A673 (cell line): Measurements from ENCODE around the gene CD19. TPM values are rescaled to one million over a fixed set of nuclear protein-coding genes. Genes with fewer than 3 reads are reported as not detected.

Experiments used
- BruUV-seq: library from RNA; stranded (reverse); fragments of 400-500 nt; replicated peaks from 2 replicates; lab custom pipeline; 2021; lab: Mats Ljungman, UMichigan
- CTCF ChIA-PET: fragments of 300-600 bp; sonication (Branson Sonifier 250); formaldehyde crosslinking; loops from one replicate; lab custom pipeline; 2022; ENCODE audit warnings: antibody characterized with exemption; lab: Charles Lee
- POLR2A ChIA-PET: fragments of 300-600 bp; sonication (Branson Sonifier 250); formaldehyde crosslinking; loops from one replicate; lab custom pipeline; 2022; ENCODE audit warnings: antibody characterized with exemption; ENCODE audit not compliant: low non-redundant PET; lab: Charles Lee
- DNase-seq: peaks from one replicate; pipeline ENCODE4 v3.0.0-alpha.2; 2015; ENCODE audit warnings: low spot score
- H3K27ac ChIP-seq: fragments of 200-600 bp; sonication (generic); 2 replicates; pipeline ENCODE4 v1.5.1; 2016; ENCODE audit warnings: mixed run types, low read depth, mild to moderate bottlenecking, mixed read lengths, antibody characterized with exemption, low read length; ENCODE audit not compliant: poor library complexity, severe bottlenecking
- H3K27me3 ChIP-seq: fragments of 200-600 bp; sonication (generic); replicated peaks from 2 replicates; pipeline ENCODE4 v1.6.1; 2017; ENCODE audit warnings: mixed run types, low read depth, mild to moderate bottlenecking, mixed read lengths, antibody characterized with exemption, low read length; ENCODE audit not compliant: insufficient read depth, poor library complexity
- H3K36me3 ChIP-seq: fragments of 200-600 bp; sonication (generic); 2 replicates; pipeline ENCODE4 v1.6.1; 2016; ENCODE audit warnings: mixed run types, mild to moderate bottlenecking, mixed read lengths, antibody characterized with exemption, low read length; ENCODE audit not compliant: insufficient read depth, poor library complexity, severe bottlenecking
- H3K4me1 ChIP-seq: fragments of 200-600 bp; sonication (generic); 2 replicates; pipeline ENCODE4 v1.6.1; 2017; ENCODE audit warnings: mixed run types, mild to moderate bottlenecking, mixed read lengths, antibody characterized with exemption, low read length; ENCODE audit not compliant: insufficient read depth, poor library complexity, severe bottlenecking
- H3K4me3 ChIP-seq: fragments of 200-600 bp; sonication (generic); 2 replicates; pipeline ENCODE4 v1.5.1; 2016; ENCODE audit warnings: low read depth, mixed run types, mild to moderate bottlenecking, mixed read lengths, low read length; ENCODE audit not compliant: poor library complexity, severe bottlenecking
- H3K9me3 ChIP-seq: fragments of 200-600 bp; sonication (generic); 2 replicates; pipeline ENCODE4 v1.6.1; 2016; ENCODE audit warnings: mixed run types, low read depth, mild to moderate bottlenecking, mixed read lengths, antibody characterized with exemption, low read length; ENCODE audit not compliant: poor library complexity, severe bottlenecking
- EZH2 ChIP-seq: fragments of 200-600 bp; sonication (generic); IDR thresholded peaks from 2 replicates; pipeline ENCODE4 v1.6.1; 2017; ENCODE audit warnings: borderline replicate concordance, low read depth, mild to moderate bottlenecking, mixed read lengths, antibody characterized with exemption, low read length; ENCODE audit not compliant: poor library complexity, severe bottlenecking
- intact Hi-C: fragments of 100-400 bp; cut with micrococcal nuclease; formaldehyde crosslinking; loops from one replicate; pipeline ENCODE4 v1.10.0; 2022; ENCODE audit not compliant: unreplicated experiment
- total RNA-seq: library from RNA; stranded (reverse); gene quantifications from 2 replicates; pipeline ENCODE4 v1.2.3, GENCODE V29; 2021
- TF ChIP-seq, protein P1 (sequence below): fragments of 300-800, 200-600 bp; sonication (generic); conservative IDR thresholded peaks from 2 replicates; pipeline ENCODE4 v1.5.1; 2017; ENCODE audit warnings: low read depth, mild to moderate bottlenecking, antibody characterized with exemption, low read length, moderate library complexity, mixed read lengths

CD19 gene
- total RNA-seq, 1 experiment from 2014 or later: not detected

DNA sequence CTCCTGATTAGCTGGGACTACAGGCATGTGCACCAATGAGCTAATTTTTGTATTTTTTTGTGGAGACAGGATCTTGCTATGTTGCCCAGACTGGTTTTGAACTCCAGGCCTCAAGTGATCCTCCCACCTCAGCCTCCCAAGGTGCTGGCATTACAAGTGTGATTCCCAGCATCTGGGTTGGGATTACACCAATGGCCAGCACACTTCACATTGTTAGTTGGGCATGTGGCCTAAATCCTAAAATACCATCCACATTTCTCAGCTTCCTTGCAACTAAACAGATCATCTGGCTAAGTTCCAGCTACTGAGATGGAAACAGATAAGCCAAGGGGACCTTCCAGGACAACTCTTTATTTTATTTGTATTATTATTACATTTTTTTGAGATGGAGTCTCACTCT lies 16.6 kb upstream of the CD19 start:
- no peak overlapping the region for H3K27ac ChIP-seq
- POLR2A ChIA-PET: no interaction called here
- no peaks in the 10 kb centered on the region for H3K36me3 ChIP-seq
- no peak for DNase-seq
- H3K4me1 ChIP-seq: no peaks in the 10 kb centered on the region
- no peak overlapping the region for H3K4me3 ChIP-seq
- intact Hi-C loops: no loop called here
- H3K9me3 ChIP-seq: no peaks in the 10 kb centered on the region
- BruUV-seq: no TSS peak
- no peaks in the 10 kb centered on the region for H3K27me3 ChIP-seq
- CTCF ChIA-PET: no interaction called here
- TF ChIP-seq, protein P1, sequence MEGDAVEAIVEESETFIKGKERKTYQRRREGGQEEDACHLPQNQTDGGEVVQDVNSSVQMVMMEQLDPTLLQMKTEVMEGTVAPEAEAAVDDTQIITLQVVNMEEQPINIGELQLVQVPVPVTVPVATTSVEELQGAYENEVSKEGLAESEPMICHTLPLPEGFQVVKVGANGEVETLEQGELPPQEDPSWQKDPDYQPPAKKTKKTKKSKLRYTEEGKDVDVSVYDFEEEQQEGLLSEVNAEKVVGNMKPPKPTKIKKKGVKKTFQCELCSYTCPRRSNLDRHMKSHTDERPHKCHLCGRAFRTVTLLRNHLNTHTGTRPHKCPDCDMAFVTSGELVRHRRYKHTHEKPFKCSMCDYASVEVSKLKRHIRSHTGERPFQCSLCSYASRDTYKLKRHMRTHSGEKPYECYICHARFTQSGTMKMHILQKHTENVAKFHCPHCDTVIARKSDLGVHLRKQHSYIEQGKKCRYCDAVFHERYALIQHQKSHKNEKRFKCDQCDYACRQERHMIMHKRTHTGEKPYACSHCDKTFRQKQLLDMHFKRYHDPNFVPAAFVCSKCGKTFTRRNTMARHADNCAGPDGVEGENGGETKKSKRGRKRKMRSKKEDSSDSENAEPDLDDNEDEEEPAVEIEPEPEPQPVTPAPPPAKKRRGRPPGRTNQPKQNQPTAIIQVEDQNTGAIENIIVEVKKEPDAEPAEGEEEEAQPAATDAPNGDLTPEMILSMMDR: no peak
- no peak for TF ChIP-seq EZH2

GRCh38 chr16:28917095-28917494 lies 14.7 kb upstream of the CD19 start:
- Histone ChIP-seq H3K27ac (no peak overlapping the region), H3K4me1 (no peaks in the 10 kb centered on the region), H3K4me3 (no peak overlapping the region), H3K9me3 (no peaks in the 10 kb centered on the region), H3K36me3 (no peaks in the 10 kb centered on the region), H3K27me3 (no peaks in the 10 kb centered on the region)
- no peak for DNase-seq
- no TSS peak for BruUV-seq
- TF ChIP-seq, protein P1: no peak
- no peak for TF ChIP-seq EZH2
- intact Hi-C loops: no loop called here
- ChIA-PET POLR2A (no interaction called here), CTCF (no interaction called here)

DNA sequence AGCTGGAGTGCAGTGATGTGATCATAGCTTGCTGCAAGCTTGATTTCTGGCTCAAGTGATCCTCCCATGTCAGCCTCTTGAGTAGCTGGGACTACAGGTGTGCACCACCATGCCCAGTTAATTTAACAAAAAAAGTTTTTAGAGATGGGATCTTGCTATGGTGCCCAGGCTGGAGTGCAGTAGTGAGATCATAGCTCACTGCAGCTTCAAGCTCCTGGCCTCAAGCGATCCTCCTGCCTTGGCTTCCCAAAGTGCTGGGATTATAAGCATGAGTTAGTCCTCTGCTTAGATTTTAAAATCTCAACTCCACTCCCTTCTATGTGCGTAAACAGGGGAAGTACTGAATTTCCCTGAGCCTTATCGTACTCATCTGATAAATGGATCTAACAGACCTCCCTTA lies 13.1 kb upstream of the CD19 start:
- no peak for DNase-seq
- no peak overlapping the region for H3K27ac ChIP-seq
- no TSS peak for BruUV-seq

More for the DNA sequence above, 13.1 kb upstream of the CD19 start:
- H3K27me3 ChIP-seq: no peaks in the 10 kb centered on the region
- no peaks in the 10 kb centered on the region for H3K36me3 ChIP-seq
- no peaks in the 10 kb centered on the region for H3K4me1 ChIP-seq
- POLR2A ChIA-PET: no interaction called here
- H3K9me3 ChIP-seq: no peaks in the 10 kb centered on the region
- no peak overlapping the region for H3K4me3 ChIP-seq
- TF ChIP-seq EZH2: no peak
- TF ChIP-seq, protein P1: no peak
- CTCF ChIA-PET: no interaction called here
- intact Hi-C loops: no loop called here
